ENCODE data around the gene TGIF1.
"Not testable (repeated sequence)": the region's sequence is repeated elsewhere in the genome, so short reads cannot be mapped to it uniquely, and the experiment has no call there.

The TGIF1 gene

DNA sequence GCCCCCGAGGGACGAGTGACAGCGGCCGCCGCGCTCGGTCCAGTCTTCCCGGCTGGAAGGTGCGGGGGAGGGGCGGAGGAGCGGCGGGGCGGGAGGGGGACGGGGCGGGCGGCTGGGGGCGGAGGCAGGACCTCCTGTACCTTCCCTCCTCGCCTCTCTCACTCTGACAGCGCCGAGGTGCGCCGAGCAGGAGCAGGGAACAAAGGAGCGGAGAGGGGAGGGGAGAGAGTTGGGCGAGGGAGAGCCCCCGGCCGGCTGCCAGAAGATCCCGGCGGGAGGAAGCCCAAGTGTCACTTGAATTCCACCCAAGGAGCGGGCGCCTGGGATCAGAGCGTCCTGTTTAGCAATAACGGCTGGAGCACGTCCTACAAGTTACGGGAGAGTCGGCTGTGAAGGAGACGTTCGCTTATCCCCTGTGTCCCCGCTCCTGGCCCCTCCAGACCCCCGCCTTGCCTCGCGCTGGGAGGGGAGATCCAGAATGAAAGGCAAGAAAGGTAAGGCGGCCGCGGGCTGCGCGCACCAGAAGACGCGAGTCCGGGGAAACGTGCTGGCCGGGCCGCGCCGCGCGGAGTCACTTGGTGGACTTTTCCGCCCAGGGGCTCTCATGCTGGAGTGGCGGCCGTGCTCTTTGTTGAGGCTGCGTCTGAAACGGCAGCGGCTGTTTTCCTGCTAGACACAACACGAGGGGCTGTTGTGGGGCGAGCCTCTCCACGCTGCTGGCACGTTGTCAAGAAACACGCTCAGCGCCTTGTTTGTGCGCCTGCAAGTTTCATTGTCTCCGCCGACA is at the start of gene TGIF1:
TSS of gene TGIF1 (plus strand) at position 161 of the 787 bp plus-strand sequence. CDS start at position 479, 318 bp downstream.
- DNase-seq: peak; percentile 78

DNA sequence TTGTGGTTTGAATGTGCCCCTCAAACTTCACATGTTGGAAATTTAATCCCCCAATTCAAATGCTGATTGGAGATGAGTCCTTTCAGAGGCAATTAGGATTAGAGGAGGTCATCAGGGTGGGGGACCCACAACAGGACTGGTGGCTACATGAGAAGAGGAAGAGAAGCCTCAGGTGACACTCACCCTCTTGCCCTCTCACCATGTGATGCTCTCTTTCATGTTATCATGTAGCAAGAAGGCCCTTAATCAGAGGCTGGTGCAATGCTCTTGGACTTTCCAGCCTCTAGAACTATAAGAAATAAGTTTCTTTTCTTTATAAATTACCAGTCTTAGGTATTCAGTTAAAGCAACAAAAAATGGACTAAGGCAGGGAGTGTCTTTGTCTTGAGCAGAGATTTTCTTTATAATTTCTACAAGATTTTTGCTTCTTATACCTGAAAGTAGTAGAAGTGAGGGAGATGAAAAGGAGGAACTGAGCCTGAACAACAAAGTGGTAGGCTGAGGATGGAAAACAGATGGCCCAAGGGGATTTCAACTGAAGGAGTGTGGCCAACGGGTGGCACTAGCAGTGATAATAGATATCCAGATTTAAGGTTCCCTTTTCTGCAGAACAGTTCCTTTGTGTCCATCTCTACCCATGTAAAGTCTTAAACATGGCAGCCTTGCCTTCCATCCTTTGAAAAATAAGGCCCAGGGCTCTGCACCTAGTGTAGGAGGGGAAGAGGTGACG is 49.2 kb upstream of the TGIF1 start:
- DNase-seq: no peak

DNA sequence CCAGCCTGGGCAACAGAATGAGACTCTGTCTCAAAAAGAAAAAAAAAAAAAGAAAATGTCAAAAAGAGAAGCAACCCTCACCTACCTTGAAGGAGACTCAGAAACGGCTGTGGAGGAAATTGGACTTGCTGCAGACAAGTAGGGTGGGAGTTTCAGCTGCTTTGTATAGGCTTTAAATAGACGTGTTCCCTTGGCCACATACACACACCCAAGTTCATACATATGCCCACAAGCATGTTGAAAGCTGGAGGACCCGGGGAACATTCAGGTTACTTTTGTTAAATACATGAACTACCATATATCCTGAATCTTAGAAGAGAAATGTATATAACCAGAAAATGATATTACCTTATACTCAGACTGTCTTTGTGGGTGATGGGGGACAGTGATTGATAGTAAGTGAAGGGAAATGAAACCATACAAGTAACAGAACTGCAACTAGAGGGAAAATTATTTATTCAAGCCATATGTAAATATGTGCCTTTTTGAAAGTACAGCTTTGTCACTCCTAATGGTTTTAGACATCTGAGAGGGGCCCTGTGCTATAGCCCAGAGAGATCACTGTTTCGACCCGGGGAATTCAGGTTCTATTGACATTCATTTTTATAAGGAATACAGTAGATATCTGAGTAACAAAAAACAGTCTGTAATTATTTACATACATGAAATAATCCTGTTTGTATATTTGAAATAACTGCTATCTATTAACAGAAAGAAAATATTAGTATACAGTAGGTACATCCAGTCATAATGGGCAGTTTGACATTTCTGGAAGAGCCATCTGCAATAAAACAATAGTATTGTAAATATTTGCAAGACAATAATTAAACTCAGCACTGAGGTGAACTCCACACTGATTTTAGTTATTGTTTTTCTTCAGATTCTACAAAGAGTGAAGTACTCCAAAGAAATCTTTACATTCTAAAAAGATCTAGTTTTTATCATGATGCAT is 48.0 kb upstream of the TGIF1 start:
- no peak for DNase-seq

DNA sequence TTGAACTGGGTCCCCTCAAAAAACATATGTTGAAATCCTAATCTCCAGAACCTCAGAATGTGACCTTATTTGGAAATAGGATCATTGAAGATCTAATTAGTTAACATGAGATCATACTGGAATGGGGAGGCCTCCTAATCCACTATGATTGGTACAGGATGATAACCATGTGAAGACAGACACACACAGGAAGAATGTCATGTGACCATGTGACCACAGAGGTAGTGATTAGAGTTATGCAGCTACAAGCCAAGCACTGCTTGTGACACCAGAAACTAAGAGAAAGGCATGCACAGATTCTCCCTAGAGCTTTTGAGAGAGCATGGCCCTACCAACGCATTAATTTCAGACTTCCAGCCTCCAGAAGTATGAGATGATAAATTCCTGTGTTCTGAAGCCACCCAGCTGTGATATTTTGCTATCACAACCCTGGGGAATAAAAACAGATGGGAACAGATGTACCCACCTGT is 47.0 kb upstream of the TGIF1 start:
- DNase-seq: peak; percentile 39

DNA sequence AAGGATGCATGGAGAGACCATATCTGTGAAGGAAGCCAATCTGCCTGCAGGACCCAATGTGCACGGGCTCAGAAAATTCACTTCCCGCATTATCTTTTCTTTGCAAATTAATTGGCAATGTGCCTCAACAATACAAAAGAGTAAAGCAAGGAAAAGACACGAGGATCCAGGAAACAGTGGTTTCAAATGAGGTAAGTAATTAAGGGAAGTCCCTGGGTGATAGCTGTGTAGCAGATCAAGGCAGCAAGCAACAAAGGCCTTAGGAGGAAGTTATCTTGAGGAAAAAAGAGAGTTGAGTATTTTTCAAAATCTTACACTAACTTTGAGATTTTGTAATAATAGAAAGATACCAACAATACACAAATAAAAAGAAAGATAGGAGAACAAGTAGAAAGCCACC is 44.3 kb upstream of the TGIF1 start:
- peak; percentile 12 for DNase-seq

DNA sequence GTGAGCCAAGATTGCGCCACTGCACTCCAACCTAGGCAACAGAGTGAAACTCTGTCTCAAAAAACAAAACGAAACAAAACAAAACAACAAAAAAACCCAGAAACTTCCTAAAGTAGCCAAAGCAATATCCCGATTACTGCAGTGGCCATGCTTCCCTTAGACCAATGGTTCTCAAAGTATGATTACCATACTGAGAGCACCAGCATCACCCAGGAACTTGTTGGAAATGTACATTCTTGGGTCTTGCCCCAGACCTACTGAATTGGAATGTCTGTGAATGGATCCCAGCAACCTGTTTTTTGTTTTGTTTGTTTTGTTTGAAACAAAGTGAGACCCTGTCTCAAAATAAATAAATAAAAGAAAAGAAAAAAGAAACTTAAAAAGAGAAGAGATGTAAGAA is 41.9 kb upstream of the TGIF1 start:
- no peak for DNase-seq

DNA sequence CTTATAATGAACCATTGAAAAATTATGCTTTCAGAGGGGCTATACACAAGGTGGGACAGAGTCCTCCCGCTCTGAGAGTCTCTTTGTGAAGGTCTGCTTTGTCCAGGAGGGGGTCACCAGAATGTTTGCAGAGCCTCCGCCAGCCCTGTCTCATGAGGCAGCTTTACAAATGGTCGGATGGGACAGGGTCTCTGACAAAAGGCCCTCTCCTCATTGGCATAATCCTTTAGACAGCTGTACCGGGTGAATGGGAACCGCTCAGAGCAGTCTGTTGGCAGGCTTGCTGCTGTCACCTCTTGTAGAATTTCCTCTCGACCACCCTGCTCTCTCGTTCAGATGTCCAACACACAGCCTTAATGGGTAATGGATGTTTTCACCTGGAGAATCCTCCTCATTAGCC is 40.2 kb upstream of the TGIF1 start:
- no peak for DNase-seq

DNA sequence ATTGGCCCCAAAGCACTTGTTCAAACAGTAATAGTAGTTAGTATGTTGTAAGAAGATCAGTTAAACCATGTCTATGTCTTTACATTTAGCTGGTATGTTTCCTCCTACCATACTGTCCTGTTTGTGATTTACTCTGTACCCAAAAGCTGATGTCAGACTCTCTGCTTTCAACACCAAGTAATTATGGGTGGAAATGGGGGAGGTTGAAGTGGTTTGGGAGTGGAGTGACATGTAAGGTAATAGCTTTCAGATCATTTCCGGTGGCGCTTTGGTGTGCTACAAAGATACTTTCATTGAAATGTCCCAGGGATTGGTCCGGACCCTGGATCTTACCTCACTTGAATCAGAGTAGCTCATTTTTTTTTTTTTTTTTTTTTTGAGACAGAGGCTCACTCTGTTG is 39.7 kb upstream of the TGIF1 start:
- DNase-seq: no peak

DNA sequence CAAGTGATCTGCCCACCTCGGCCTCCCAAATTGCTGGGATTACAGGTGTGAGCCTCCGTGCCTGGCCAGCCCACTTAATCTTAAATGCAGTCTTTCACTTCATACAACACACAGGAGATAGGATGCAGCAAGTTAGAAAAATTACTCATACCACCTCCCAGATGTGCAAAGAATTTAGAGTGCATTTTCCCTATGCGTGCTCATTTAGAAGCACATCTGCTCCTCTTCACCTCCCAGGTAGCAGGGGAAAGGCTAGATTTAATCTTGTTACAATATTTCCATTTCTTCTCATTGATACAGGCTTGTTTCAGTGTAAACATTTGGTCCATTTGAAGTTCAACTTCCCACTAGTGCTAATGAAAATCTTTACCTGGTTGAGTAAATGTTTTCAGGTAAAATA is 39.1 kb upstream of the TGIF1 start:
- not testable (repeated sequence) for DNase-seq

DNA sequence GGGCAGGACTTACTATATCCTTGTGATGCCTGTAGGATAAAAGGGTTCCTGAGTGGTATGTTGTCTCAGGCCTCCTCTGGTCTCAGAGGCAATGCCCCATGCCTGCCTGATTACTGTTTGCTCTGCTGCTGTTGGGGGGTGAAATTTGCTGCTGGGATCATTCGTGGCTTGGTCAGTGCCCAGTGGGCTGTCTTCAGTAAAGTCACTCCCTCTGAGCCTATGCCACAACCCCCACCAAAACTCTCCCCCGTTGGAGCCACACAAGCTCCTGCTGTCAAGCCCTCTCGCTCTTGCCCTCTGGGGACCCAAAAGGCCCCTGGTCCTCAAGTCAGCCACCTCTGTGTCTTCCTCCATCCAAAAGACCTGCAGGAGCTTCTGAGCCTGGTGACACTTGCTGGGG is 38.6 kb upstream of the TGIF1 start:
- DNase-seq: no peak

DNA sequence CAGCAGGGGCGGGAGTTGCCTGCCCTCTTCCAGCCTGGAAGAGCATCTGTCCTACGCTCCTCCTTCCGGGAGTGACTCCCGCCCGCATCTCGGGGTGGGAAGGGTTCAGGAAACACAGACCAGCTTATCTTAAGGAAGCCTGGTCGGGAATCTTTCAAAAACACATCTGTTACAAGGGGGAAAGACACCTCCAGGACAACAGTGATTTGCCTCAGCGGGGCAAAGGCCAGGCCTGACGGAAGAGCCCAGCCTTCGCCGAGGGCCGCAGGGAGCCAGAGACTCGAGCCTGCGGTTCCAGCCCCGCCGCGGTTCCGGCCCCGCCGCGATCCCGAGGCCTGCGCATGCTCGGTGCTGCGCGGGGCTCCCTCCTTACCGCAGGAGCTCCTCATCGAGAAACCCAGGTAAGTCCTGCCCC is 38.1 kb upstream of the TGIF1 start:
- no peak for DNase-seq

DNA sequence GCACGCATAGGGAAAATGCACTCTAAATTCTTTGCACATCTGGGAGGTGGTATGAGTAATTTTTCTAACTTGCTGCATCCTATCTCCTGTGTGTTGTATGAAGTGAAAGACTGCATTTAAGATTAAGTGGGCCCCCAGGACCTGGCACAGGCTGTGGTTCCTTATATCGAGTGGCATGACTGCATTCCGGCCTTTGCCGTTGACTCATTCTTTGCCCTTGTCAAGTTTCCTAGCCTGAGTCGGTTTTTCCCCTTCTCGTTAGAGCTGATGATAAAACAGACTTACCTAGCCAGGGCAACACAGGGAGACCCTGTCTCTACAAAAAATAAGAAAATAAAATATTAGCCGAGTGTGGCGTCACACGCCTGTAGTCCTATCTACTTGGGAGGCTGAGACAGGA is 37.4 kb upstream of the TGIF1 start:
- DNase-seq: not testable (repeated sequence)

DNA sequence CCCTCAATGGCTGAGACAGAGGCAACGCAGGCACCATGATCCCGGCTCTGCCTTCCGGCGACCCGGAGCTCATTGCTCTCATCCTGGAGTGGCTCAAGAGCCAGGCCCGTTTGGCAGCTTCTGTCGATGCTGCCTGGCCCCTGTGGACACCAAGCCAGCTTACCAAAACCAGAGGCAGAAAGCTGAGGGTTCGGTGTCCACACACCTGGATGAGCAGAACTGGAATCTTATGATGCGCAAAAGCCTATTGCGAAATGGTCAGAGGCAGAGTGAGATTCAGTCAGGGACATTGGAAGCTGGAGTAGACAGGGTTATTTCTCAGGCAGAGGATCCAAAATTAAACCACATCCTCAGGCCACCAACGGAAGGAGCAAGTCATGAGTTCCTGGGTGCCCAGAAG is 34.9 kb upstream of the TGIF1 start:
- no peak for DNase-seq

DNA sequence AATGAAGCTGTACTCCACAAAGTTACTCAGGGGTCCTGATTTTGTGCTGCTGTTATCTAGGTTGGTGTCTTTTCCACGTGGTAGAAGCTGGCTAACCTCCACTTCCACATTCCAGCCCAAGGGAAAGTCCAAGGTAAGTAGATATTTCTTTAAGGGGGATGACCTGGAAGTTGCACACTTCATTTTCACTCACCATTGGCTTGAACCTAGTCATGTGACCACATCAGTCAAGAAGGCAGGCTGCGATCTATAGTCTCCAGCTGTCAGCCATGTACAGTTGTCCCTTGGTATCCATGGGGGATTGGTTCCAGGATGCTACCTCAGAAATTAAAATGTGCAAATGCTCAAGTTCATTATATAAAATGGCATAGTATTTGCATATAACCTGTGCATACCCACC is 31.9 kb upstream of the TGIF1 start:
- DNase-seq: no peak

DNA sequence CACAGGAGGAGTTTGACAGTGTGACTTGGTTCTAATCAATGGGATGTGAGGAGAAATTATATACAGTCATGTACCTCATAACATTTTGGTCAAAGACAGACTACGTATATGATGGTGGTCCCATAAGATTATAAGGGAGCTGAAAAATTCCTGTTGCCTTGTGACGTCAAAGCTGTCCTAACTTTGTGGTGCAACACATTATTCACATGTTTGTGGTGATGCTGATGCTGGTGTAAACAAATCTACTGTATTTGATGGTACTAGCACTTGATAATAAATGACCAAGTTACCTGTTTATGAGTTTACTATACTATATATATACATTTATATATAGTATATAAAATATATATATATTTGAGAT is 29.1 kb upstream of the TGIF1 start:
- no peak for DNase-seq

DNA sequence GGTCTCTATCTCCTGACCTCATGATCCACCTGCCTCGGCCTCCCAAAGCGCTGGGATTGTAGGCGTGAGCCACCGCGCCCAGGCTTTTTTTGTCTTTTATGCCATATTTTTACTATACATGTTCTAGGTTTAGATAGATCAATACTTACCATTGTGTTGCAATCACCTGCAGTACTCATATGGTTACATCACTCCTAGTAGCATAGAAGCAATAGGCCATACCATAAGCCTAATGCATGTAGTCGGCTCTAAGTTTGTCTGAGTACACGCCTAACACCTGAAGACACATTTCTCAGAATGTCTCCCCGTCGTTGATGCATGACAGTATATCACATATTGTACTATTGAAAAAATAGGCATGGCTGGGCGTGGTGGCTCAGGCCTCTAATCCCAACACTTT is 27.1 kb upstream of the TGIF1 start:
- DNase-seq: no peak

DNA sequence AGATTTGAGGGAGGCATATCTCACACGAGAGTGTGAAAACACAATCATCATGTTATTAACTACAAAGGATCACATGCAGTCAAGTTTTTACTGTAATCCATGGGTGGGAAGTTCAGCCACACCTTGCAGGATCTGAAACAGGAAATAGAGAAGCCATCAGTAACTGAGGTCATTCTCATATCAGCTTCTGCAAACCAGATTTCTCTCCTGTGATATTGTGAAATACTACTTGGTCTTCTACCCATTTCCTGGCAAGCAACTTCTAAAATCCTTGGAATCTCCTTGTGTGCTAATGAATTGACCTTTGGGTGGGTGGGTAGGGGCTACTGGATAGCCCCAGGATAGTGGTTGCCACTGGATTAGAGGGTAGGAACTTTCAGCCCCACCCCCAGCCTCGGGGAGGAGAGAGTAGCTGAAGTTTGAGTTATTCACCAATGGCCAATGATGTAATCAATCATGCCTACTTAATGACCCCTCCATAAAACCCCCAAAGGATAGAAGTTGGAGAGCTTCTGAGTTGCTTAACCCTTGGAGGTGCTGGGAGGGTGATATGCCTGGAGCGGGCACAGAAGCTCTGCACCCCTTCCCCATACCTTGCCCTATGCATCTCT is 25.6 kb upstream of the TGIF1 start:
- DNase-seq: no peak

DNA sequence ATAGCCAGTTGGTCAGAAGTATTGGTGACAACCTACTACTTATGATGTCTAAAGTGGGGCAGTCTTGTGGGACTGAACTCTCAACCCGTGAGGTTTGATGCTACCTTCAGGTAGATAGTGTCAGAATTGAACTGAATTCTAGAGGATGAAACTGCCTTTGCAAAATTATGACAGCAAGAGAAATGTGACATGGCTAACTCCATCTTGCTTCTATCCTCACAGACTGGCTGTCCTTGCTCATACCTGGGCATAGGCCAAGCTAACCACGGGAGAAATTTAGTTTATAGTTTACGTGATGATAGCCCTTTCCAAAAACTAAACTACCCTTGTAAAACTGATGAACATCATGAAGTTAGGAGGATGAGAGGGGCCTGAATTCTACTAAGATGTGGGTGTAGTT is 24.9 kb upstream of the TGIF1 start:
- DNase-seq: no peak

DNA sequence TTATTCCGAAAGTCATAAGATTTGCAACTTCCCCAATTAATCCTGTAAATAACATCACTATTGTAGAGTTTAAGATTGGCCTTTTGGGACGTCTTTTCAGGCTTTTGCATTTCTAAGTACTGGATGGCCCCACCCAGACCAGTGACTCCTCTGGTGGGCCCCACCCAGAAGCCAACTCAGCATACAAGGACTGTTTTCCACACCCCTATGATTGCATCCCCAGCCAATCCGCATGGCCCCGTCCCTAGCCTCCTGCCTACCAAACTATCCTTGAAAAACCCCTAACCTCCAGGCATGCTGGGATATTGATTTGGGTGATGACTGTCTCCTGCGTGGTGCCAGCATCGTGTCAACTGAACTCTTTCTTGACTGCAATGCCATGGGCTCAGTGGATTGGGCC is 24.5 kb upstream of the TGIF1 start:
- DNase-seq: peak; percentile 53

DNA sequence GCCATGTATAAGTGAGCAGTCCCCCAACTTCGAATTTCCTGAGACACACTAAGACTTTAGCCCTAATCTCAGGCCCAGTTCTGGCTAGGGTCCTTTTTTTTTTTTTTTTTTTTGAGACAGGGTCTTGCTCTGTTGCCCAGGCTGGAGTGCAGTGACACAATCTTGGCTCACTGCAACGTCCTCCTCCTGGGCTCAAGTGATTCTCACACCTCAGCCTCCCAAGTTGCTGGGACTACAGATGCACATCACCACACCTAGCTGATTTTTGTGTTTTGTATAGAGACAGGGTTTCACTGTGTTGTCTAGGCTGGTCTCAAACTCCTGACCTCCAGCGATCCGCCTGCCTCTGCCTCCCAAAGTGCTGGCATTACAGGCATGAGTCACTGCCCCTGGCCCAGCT is 23.9 kb upstream of the TGIF1 start:
- DNase-seq: no peak

DNA sequence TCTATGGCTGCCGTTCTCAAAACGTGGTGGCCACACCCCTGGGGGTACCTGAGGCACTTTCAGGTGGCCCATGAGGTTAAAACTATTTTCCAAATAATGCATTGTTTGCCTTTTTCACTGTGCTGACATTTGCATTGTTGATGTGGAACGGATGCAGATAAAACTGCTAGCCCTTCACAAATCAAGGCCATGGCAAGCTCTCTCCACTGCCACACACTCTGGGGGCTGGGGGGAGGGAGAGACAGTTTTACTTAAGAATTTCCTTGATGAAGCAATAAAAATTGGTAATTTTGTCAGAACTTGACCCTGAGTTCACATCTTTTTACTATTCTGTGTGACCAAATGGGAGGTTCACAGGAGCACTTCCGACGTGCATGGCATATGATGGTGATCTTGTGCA is 22.0 kb upstream of the TGIF1 start:
- no peak for DNase-seq

DNA sequence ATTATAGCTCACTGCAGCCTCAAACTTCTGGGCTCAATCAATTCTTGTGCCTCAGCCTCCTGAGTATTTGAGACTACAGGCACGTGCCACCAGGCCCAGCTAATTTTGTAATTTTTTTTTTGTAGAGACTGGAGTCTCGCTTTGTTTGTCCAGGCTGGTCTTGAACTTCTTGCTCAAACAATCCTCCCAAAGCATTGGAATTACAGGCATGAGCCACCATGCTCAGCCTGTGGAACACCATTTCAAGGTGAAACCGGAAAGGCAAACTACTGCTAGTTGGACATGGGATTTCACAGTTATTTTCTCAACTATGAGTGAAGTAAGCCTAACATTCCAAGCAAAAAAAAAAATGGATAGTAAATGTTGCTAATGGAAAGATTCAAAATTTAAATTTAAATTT is 20.9 kb upstream of the TGIF1 start:
- DNase-seq: no peak

DNA sequence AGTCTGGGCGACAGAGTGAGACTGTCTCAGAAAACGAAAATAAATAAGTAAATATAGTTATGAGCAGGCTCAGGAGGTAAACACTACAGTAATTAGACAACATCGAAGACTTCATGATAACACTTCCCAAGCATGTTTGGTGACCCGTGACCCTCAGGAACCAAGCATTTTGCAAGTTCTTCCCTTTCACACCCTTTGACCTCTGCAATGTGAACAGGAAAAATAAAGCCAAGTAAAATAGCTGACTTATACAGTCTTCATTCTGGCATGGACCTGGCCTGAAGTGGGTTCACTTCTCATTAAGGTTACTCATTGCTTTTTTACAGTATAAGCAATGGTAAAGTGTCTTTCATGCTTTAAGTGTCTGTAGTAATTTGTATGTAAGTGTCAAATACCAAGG is 15.3 kb upstream of the TGIF1 start:
- DNase-seq: no peak
